Sigmoid colon (tissue), 4 donors: Measurements from ENCODE around the gene NLRC3.

Source experiments
- POLR2A ChIP-seq, 2 donors: fragments of 450-650 bp; IDR thresholded peaks; one replicate each; pipeline ENCODE4 v1.6.1; 2016; ENCODE audit warnings: antibody characterized with exemption in 2 of 2, mild to moderate bottlenecking in 2 of 2, moderate library complexity in 2 of 2
- POLR2AphosphoS5 ChIP-seq, 4 donors: sonication (generic); formaldehyde crosslinking; IDR thresholded peaks; one replicate each; pipeline ENCODE4 v1.6.1; 2017; ENCODE audit warnings: antibody characterized with exemption in 4 of 4
- TF ChIP-seq, protein P1 (sequence below), 4 experiments: fragments of 450-650 bp in 3 of 4; fragments of 200-600 bp in 1 of 4; IDR thresholded peaks; one replicate each; pipeline ENCODE4 v1.5.1; 2016 to 2019; ENCODE audit warnings: antibody characterized with exemption in 4 of 4, mild to moderate bottlenecking in 3 of 4, moderate library complexity in 2 of 4

DNA sequence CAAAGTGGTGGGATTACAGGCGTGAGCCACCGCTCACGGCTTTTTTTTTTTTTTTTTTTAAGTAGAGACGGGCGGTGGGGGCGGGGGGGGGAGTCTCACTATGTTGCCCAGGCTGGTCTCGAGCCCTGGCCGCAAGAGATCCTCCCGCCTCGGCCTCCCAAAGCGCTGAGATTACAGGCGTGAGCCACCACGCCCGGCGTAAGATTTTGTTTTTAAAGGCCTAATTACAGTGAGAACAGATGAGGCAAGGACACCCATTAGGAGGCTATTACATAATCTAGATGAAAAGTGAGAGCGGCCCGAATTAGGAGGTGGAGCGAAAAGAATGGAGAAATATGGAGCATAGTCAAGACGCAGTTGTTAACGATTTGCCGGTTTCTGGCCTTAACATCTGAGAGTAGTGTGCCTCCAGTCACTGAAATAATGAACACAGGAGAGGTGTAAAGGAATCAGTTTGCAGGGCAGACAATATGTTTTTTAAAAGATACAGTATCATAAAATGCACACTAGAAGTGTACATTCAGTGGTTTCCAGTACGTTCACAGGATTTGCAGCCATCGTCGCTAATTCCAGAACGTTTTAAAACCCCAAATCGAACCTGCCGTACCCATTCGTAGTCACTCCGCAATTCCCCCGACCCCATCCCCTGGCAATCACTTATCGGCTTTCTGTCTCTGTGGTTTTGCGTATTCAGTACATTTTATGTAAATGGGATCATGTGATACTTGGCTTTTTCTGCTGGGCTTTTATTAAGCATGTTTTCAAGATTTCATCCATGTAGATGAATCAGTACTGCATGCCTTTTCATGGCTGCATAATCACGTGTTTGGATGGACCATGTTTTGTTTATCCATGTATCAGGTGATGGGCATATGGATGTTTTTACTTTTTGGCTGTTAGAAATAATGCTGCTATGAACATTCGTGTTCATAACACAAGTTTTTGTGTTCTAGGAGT, 35.6 kb upstream of the NLRC3 start:
- TF ChIP-seq, protein P1, sequence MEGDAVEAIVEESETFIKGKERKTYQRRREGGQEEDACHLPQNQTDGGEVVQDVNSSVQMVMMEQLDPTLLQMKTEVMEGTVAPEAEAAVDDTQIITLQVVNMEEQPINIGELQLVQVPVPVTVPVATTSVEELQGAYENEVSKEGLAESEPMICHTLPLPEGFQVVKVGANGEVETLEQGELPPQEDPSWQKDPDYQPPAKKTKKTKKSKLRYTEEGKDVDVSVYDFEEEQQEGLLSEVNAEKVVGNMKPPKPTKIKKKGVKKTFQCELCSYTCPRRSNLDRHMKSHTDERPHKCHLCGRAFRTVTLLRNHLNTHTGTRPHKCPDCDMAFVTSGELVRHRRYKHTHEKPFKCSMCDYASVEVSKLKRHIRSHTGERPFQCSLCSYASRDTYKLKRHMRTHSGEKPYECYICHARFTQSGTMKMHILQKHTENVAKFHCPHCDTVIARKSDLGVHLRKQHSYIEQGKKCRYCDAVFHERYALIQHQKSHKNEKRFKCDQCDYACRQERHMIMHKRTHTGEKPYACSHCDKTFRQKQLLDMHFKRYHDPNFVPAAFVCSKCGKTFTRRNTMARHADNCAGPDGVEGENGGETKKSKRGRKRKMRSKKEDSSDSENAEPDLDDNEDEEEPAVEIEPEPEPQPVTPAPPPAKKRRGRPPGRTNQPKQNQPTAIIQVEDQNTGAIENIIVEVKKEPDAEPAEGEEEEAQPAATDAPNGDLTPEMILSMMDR (IDR thresholded peaks at IDR 0.05): no peak
- no peak for TF ChIP-seq POLR2AphosphoS5 (IDR thresholded peaks at IDR 0.05)
- TF ChIP-seq POLR2A (IDR thresholded peaks at IDR 0.05): no peak
